ENCODE results near the gene ZNF280A. TPM values are rescaled to one million over a fixed set of nuclear protein-coding genes. Genes with fewer than 3 reads are reported as not detected.
"Not testable (repeated sequence)": the region's sequence is repeated elsewhere in the genome, so short reads cannot be mapped to it uniquely, and the experiment has no call there.

The ZNF280A gene
- total and polyA plus RNA-seq, 9 of the 15 experiments (the other 6 are each of a cell fraction or from before 2014, with no cell fraction given): 19.0 to 40.8 (median 28.6) TPM

GRCh38 chr22:22468794-22469469 lies 51.1 kb downstream of the ZNF280A start:
- FAIRE-seq; ATAC-seq; H3K4me3 ChIP-seq; H4K20me1 ChIP-seq (replicated peaks; ENCODE audit: control insufficient read depth, insufficient read depth, low read length); H2AFZ ChIP-seq (ENCODE audit: low read depth, low read length); BruUV-seq (replicated peaks); H3K9ac ChIP-seq (ENCODE audit: insufficient read depth in 1 of 2, low read depth in 2 of 2, low read length in 2 of 2); H3K79me2 ChIP-seq (ENCODE audit: control insufficient read depth, insufficient read depth, low read length); H3K4me1 ChIP-seq (replicated peaks in 1 of 2; ENCODE audit: control insufficient read depth in 2 of 2, insufficient read depth in 2 of 2, low read length in 2 of 2); H3K4me2 ChIP-seq (ENCODE audit: insufficient read depth, low read length); H3K9me1 ChIP-seq (ENCODE audit: control insufficient read depth, insufficient read depth, low read length); H3K36me3 ChIP-seq (ENCODE audit: control insufficient read depth, insufficient read depth, low read length); H3K27ac ChIP-seq (ENCODE audit: extremely low read depth, low read depth, low read length); TF ChIP-seq NR2C1 (IDR thresholded peaks at IDR 0.05); TEAD4 (CRISPR knock-in tag; IDR thresholded peaks at IDR 0.05; ENCODE audit: borderline replicate concordance): not testable (repeated sequence)
- Histone ChIP-seq H3K27me3 (ENCODE audit: control insufficient read depth in 2 of 2, insufficient read depth in 2 of 2, low read length in 2 of 2) (peaks cover 22 to 24% of the 10 kb centered on the region in 2 experiments), H3K9me3 (replicated peaks; ENCODE audit: control insufficient read depth, insufficient read depth, low read depth, low read length) (peaks cover 14% of the 10 kb centered on the region)
- peak in 1 of 4 experiments; percentile 59 for DNase-seq (ENCODE audit: extremely low read depth in 1 of 4, low spot score in 3 of 4)
- in situ Hi-C loops (cut with MboI) (loop anchor here (10.0 kb wide), 2 partner anchors 416 to 1786 kb away; partner anchors contain the start of gene IGLL5), intact Hi-C loops (cut with micrococcal nuclease) (loop anchor here (10.0 kb wide), 1 partner anchor 656 kb away; no protein-coding TSS in a partner anchor)
- WGBS (ENCODE audit: insufficient coverage, low coverage, missing lambda C conversion rate): 19% methylated on average over 11 of the region's 11 CpGs
- POLR2A ChIA-PET: interaction anchor here (1.0 to 1.6 kb wide), 6 partner anchors 10 to 277 kb away, joined by 3 to 4 read pairs (median 3); no protein-coding TSS in a partner anchor
- CTCF ChIA-PET (ENCODE audit: low intra/inter-chr PET ratio): interaction anchor here (0.6 to 4.2 kb wide), 6 partner anchors 8 to 485 kb away, joined by 3 to 16 read pairs (median 4); partner anchors contain the start of gene PRAME
- TF ChIP-seq ZBTB49 (CRISPR knock-in tag; IDR thresholded peaks at IDR 0.05; ENCODE audit: borderline replicate concordance) (0 out of 2 replicates have a peak, but pooled peaks have one; percentile 87), E2F3 (CRISPR knock-in tag; IDR thresholded peaks at IDR 0.05) (peak; percentile 25; the same call in 1 of the 2 replicates), FOXK1 (CRISPR knock-in tag; IDR thresholded peaks at IDR 0.05; ENCODE audit: borderline replicate concordance) (0 out of 2 replicates have a peak, but pooled peaks have one; percentile 65), NR2C1 (tag; IDR thresholded peaks at IDR 0.05) (peak; percentile 59), TEAD4 (IDR thresholded peaks at IDR 0.05; ENCODE audit: low read length) (peak; percentile 47; the same call in 1 of the 2 replicates), ZNF644 (tag; IDR thresholded peaks at IDR 0.05; ENCODE audit: low read depth) (0 out of 2 replicates have a peak, but pooled peaks have one; percentile 39), TEAD1 (CRISPR knock-in tag; IDR thresholded peaks at IDR 0.05) (peak in 1 of 2 experiments; percentile 61; a peak in 1 of 4 replicates), CBX3 (IDR thresholded peaks at IDR 0.05; ENCODE audit: borderline replicate concordance in 1 of 2, low read length in 2 of 2) (peak; percentile 83 to 99), TEAD2 (tag; IDR thresholded peaks at IDR 0.05) (peak; percentile 73), BCL6 (CRISPR knock-in tag; IDR thresholded peaks at IDR 0.05) (0 out of 2 replicates have a peak, but pooled peaks have one; percentile 45), RFX7 (CRISPR knock-in tag; IDR thresholded peaks at IDR 0.05) (0 out of 2 replicates have a peak, but pooled peaks have one; percentile 17), ZNF561 (CRISPR knock-in tag; conservative IDR thresholded peaks at IDR 0.05) (0 out of 2 replicates have a peak, but pooled peaks have one; percentile 48)
- TF ChIP-seq, protein P1, sequence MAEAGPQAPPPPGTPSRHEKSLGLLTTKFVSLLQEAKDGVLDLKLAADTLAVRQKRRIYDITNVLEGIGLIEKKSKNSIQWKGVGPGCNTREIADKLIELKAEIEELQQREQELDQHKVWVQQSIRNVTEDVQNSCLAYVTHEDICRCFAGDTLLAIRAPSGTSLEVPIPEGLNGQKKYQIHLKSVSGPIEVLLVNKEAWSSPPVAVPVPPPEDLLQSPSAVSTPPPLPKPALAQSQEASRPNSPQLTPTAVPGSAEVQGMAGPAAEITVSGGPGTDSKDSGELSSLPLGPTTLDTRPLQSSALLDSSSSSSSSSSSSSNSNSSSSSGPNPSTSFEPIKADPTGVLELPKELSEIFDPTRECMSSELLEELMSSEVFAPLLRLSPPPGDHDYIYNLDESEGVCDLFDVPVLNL (CRISPR knock-in tag; IDR thresholded peaks at IDR 0.05; ENCODE audit: low read depth): 0 out of 2 replicates have a peak, but pooled peaks have one; percentile 37
- TF ChIP-seq, protein P2, sequence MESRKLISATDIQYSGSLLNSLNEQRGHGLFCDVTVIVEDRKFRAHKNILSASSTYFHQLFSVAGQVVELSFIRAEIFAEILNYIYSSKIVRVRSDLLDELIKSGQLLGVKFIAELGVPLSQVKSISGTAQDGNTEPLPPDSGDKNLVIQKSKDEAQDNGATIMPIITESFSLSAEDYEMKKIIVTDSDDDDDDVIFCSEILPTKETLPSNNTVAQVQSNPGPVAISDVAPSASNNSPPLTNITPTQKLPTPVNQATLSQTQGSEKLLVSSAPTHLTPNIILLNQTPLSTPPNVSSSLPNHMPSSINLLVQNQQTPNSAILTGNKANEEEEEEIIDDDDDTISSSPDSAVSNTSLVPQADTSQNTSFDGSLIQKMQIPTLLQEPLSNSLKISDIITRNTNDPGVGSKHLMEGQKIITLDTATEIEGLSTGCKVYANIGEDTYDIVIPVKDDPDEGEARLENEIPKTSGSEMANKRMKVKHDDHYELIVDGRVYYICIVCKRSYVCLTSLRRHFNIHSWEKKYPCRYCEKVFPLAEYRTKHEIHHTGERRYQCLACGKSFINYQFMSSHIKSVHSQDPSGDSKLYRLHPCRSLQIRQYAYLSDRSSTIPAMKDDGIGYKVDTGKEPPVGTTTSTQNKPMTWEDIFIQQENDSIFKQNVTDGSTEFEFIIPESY (CRISPR knock-in tag; IDR thresholded peaks at IDR 0.05): peak; percentile 50; the same call in 1 of the 2 replicates

All from K562 (cell line).